ENCODE measurements around the gene INPPL1. TPM values are rescaled to one million over a fixed set of nuclear protein-coding genes. Genes with fewer than 3 reads are reported as not detected.
A peak's percentile ranks its signal among the peaks of the same experiment; 100 is the strongest.

The INPPL1 gene
- total and polyA plus RNA-seq, 2 donors (not counting 3 experiments of a cell fraction or from before 2014, with no cell fraction given), result 125 to 184 TPM

GRCh38 chr11:72229925-72230763 is 5.6 kb downstream of the INPPL1 start:
- no peaks in the 10 kb centered on the region for H4K20me1 ChIP-seq (replicated peaks; ENCODE audit: control insufficient read depth, extremely low read depth, insufficient read depth, low read length)
- no peak overlapping the region for H3K9ac ChIP-seq (replicated peaks; ENCODE audit: extremely low read depth, insufficient read depth, low read length)

More at GRCh38 chr11:72229925-72230763, 5.6 kb downstream of the INPPL1 start:
- ChIA-PET POLR2A (no interaction called here), CTCF (interaction anchor here (0.8 kb wide), 1 partner anchor 8 kb away, joined by 5 read pairs; no protein-coding TSS in a partner anchor)
- H3K79me2 ChIP-seq (ENCODE audit: control insufficient read depth, insufficient read depth, low read length), result peaks cover 12% of the 10 kb centered on the region
- H2AFZ ChIP-seq (ENCODE audit: low read depth, low read length), result no peak overlapping the region
- peaks cover 4% of the 10 kb centered on the region for H3K4me1 ChIP-seq (ENCODE audit: control insufficient read depth, extremely low read depth, insufficient read depth, low read length)
- TF ChIP-seq MAX (IDR thresholded peaks at IDR 0.05; ENCODE audit: insufficient read depth, insufficient read length), result no peak
- TF ChIP-seq EZH2 (IDR thresholded peaks at IDR 0.05; ENCODE audit: borderline replicate concordance, low read depth, low read length, severe bottlenecking), result no peak
- TF ChIP-seq POLR2AphosphoS5 (IDR thresholded peaks at IDR 0.05; ENCODE audit: insufficient read depth, low read depth, low read length), result no peak
- no peak for TF ChIP-seq GATA2 (IDR thresholded peaks at IDR 0.05; ENCODE audit: insufficient read depth, insufficient read length, low read depth, low read length)
- no peak for TF ChIP-seq CTCF (IDR thresholded peaks at IDR 0.05; ENCODE audit: extremely low read depth in 1 of 2, insufficient read depth in 1 of 2, low read depth in 1 of 2, low read length in 2 of 2)
- TF ChIP-seq JUN (IDR thresholded peaks at IDR 0.05; ENCODE audit: borderline replicate concordance, insufficient read depth, insufficient read length, low read depth), result no peak
- no peak for TF ChIP-seq MYC (IDR thresholded peaks at IDR 0.05; ENCODE audit: low read depth, low read length)
- TF ChIP-seq POLR2A (IDR thresholded peaks at IDR 0.05; ENCODE audit: low read depth, low read length), result no peak
- TF ChIP-seq FOS (IDR thresholded peaks at IDR 0.05; ENCODE audit: borderline replicate concordance, insufficient read depth, low read length), result no peak
- DNase-seq (ENCODE audit: low read depth, low spot score) (no peak), FAIRE-seq (no peak)
- H3K36me3 ChIP-seq (ENCODE audit: control insufficient read depth in 2 of 2, extremely low read depth in 1 of 2, insufficient read depth in 2 of 2, low read length in 2 of 2), result peaks cover 12 to 78% of the 10 kb centered on the region in 2 experiments
- H3K27me3 ChIP-seq (ENCODE audit: control insufficient read depth in 2 of 2, insufficient read depth in 2 of 2, low read length in 2 of 2), result no peaks in the 10 kb centered on the region
- no peaks in the 10 kb centered on the region for H3K9me3 ChIP-seq (replicated peaks; ENCODE audit: control insufficient read depth, insufficient read depth, low read length)
- H3K4me3 ChIP-seq (replicated peaks in 1 of 3; ENCODE audit: insufficient read depth in 1 of 3, low read depth in 1 of 3, low read length in 3 of 3), result no peak overlapping the region
- intact Hi-C loops (cut with micrococcal nuclease) (no loop called here), dilution Hi-C loops (cut with MboI; ENCODE audit: extremely low pct_ligation_motif_present, low sequenced_read_pairs) (no loop called here)
- H3K27ac ChIP-seq (ENCODE audit: insufficient read depth, low read depth, low read length), result no peak overlapping the region
- TSS peak; percentile 14 for BruUV-seq (replicated peaks)
- H3K9me1 ChIP-seq (replicated peaks; ENCODE audit: control insufficient read depth, extremely low read depth, insufficient read depth, low read length), result no peaks in the 10 kb centered on the region
- no peak overlapping the region for H3K4me2 ChIP-seq (ENCODE audit: insufficient read depth, low read length)

Data from endothelial cell of umbilical vein (primary cell).